ENCODE results near the gene MICAL3. TPM values are rescaled to one million over a fixed set of nuclear protein-coding genes. Genes with fewer than 3 reads are reported as not detected.

The MICAL3 gene
- total and polyA plus RNA-seq, 2 of the 8 experiments (the other 6 are each of a cell fraction or from before 2014, with no cell fraction given): 8.3 to 41.8 TPM

- TF ChIP-seq CHD7 (IDR thresholded peaks at IDR 0.05; ENCODE audit: insufficient replicate concordance, low read length) (no peak), ATF3 (IDR thresholded peaks at IDR 0.05; ENCODE audit: insufficient read depth, low read depth, low read length) (no peak), BRCA1 (IDR thresholded peaks at IDR 0.05; ENCODE audit: low read depth, low read length) (no peak), EGR1 (IDR thresholded peaks at IDR 0.05; ENCODE audit: borderline replicate concordance, low read depth, low read length) (no peak), CEBPB (IDR thresholded peaks at IDR 0.05; ENCODE audit: low read depth, low read length) (no peak), YY1 (IDR thresholded peaks at IDR 0.05; ENCODE audit: low read depth, low read length) (no peak)
Observed at GRCh38 chr22:18031695-18032454, 7.5 kb upstream of the MICAL3 start (continued).
